Measurements from ENCODE around the gene MICU1.
A peak's percentile ranks its signal among the peaks of the same experiment; 100 is the strongest.

MICU1 gene

GRCh38 chr10:72334825-72335393 lies 291.0 kb downstream of the MICU1 start:
- peak in 9 of 10 donors; percentile 42 to 94 (median 66) for DNase-seq
- intact Hi-C loops (cut with DNase I): loop anchor here (5.0 to 10.0 kb wide), 3 partner anchors 78 to 370 kb away; partner anchors contain the start of gene CHST3

GRCh38 chr10:72334196-72334824 lies 291.6 kb downstream of the MICU1 start:
- peak in 9 of 10 donors; percentile 57 to 97 (median 83) for DNase-seq
- intact Hi-C loops (cut with DNase I): loop anchor here (5.0 to 10.0 kb wide), 2 partner anchors 77 to 370 kb away; partner anchors contain the start of gene CHST3

GRCh38 chr10:72333112-72334015 lies 292.5 kb downstream of the MICU1 start:
- intact Hi-C loops (cut with DNase I): loop anchor here (5.0 to 10.0 kb wide), 2 partner anchors 76 to 369 kb away; partner anchors contain the start of gene CHST3
- DNase-seq: peak in 1 of 10 donors; percentile 12

- intact Hi-C loops (cut with DNase I): loop anchor here (5.0 to 10.0 kb wide), 2 partner anchors 75 to 368 kb away; partner anchors contain the start of gene CHST3
- no peak for DNase-seq
These were observed 293.3 kb downstream of the MICU1 start for GRCh38 chr10:72332423-72333111.

- DNase-seq: peak; percentile 78 to 99 (median 92)
- intact Hi-C loops (cut with DNase I): loop anchor here (5.0 to 10.0 kb wide), 2 partner anchors 74 to 367 kb away; partner anchors contain the start of gene CHST3
These were observed 294.1 kb downstream of the MICU1 start for GRCh38 chr10:72331575-72332422.

GRCh38 chr10:72330069-72330426 lies 295.8 kb downstream of the MICU1 start:
- intact Hi-C loops (cut with DNase I): loop anchor here (5.0 to 10.0 kb wide), 2 partner anchors 73 to 365 kb away; partner anchors contain the start of gene CHST3

GRCh38 chr10:72329290-72330068 lies 296.4 kb downstream of the MICU1 start:
- intact Hi-C loops (cut with DNase I): loop anchor here (5.0 to 10.0 kb wide), 4 partner anchors 72 to 365 kb away; partner anchors contain the start of gene CHST3

More at GRCh38 chr10:72330069-72330426, 295.8 kb downstream of the MICU1 start:
- no peak for DNase-seq

GRCh38 chr10:72328829-72329204 lies 297.1 kb downstream of the MICU1 start:
- intact Hi-C loops (cut with DNase I): loop anchor here (5.0 kb wide), 2 partner anchors 197 to 282 kb away; no protein-coding TSS in a partner anchor
- no peak for DNase-seq

More at GRCh38 chr10:72329290-72330068, 296.4 kb downstream of the MICU1 start:
- DNase-seq: no peak

- intact Hi-C loops (cut with DNase I): loop anchor here (5.0 kb wide), 2 partner anchors 196 to 281 kb away; no protein-coding TSS in a partner anchor
- peak in 9 of 10 donors; percentile 66 to 95 (median 76) for DNase-seq
These were observed 297.6 kb downstream of the MICU1 start for GRCh38 chr10:72328045-72328828.

- peak in 1 of 10 donors; percentile 87 for DNase-seq
- intact Hi-C loops (cut with DNase I): loop anchor here (5.0 kb wide), 2 partner anchors 195 to 280 kb away; no protein-coding TSS in a partner anchor
These were observed 298.9 kb downstream of the MICU1 start for GRCh38 chr10:72326665-72327603.

GRCh38 chr10:72325243-72326175 lies 300.4 kb downstream of the MICU1 start:
- DNase-seq: peak in 7 of 10 donors; percentile 61 to 95 (median 72)

GRCh38 chr10:72323771-72324191 lies 302.1 kb downstream of the MICU1 start:
- intact Hi-C loops (cut with DNase I): no loop called here
- no peak for DNase-seq

More at GRCh38 chr10:72325243-72326175, 300.4 kb downstream of the MICU1 start:
- intact Hi-C loops (cut with DNase I): loop anchor here (5.0 kb wide), 2 partner anchors 193 to 278 kb away; no protein-coding TSS in a partner anchor

GRCh38 chr10:72323108-72323749 lies 302.6 kb downstream of the MICU1 start:
- DNase-seq: no peak
- intact Hi-C loops (cut with DNase I): no loop called here

All from posterior cingulate gyrus (tissue), 11 donors.